ENCODE measurements around the gene F7.

F7 gene

GRCh38 chr13:113126265-113127150 is 20.9 kb downstream of the F7 start:
- H3F3A ChIP-seq (ENCODE audit: insufficient read depth): no peaks in the 10 kb centered on the region
- no peak for TF ChIP-seq CTCF (IDR thresholded peaks at IDR 0.05; ENCODE audit: insufficient read depth, low read length, poor library complexity, severe bottlenecking)
- no peak for TF ChIP-seq EZH2phosphoT487 (conservative IDR thresholded peaks at IDR 0.05; ENCODE audit: low read length)

GRCh38 chr13:113129480-113129879 is 23.9 kb downstream of the F7 start:
- no peak overlapping the region for H2AFZ ChIP-seq (ENCODE audit: low read depth, low read length, severe bottlenecking)
- H3K79me2 ChIP-seq (ENCODE audit: insufficient read depth, low read length): no peaks in the 10 kb centered on the region
- H3K4me2 ChIP-seq (ENCODE audit: low read depth, low read length, poor library complexity, severe bottlenecking): no peak overlapping the region
- H3K27me3 ChIP-seq (ENCODE audit: low read length): no peaks in the 10 kb centered on the region
- no peaks in the 10 kb centered on the region for H3F3A ChIP-seq (ENCODE audit: insufficient read depth)
- no peaks in the 10 kb centered on the region for H3K36me3 ChIP-seq (ENCODE audit: low read length)
- H4K20me1 ChIP-seq (ENCODE audit: low read depth, low read length): no peaks in the 10 kb centered on the region
- H3K27ac ChIP-seq (ENCODE audit: low read depth, low read length): no peak overlapping the region
- no peak overlapping the region for H3K4me3 ChIP-seq (ENCODE audit: insufficient read depth, low read length, poor library complexity, severe bottlenecking)
- no peak overlapping the region for H3K9ac ChIP-seq (ENCODE audit: low read length)
- no peaks in the 10 kb centered on the region for H3K9me3 ChIP-seq (ENCODE audit: insufficient read depth, low read length)
- TF ChIP-seq CTCF (IDR thresholded peaks at IDR 0.05; ENCODE audit: insufficient read depth, low read length, poor library complexity, severe bottlenecking) (no peak), EZH2phosphoT487 (conservative IDR thresholded peaks at IDR 0.05; ENCODE audit: low read length) (no peak)
- H3K9me2 ChIP-seq (replicated peaks; ENCODE audit: insufficient read depth, low read length): no peaks in the 10 kb centered on the region

More at GRCh38 chr13:113126265-113127150, 20.9 kb downstream of the F7 start:
- Histone ChIP-seq H3K27me3 (ENCODE audit: low read length) (no peaks in the 10 kb centered on the region), H3K9me2 (replicated peaks; ENCODE audit: insufficient read depth, low read length) (no peaks in the 10 kb centered on the region), H3K36me3 (ENCODE audit: low read length) (no peaks in the 10 kb centered on the region), H3K9me3 (ENCODE audit: insufficient read depth, low read length) (no peaks in the 10 kb centered on the region), H4K20me1 (ENCODE audit: low read depth, low read length) (no peaks in the 10 kb centered on the region), H3K27ac (ENCODE audit: low read depth, low read length) (no peak overlapping the region), H2AFZ (ENCODE audit: low read depth, low read length, severe bottlenecking) (no peak overlapping the region), H3K4me2 (ENCODE audit: low read depth, low read length, poor library complexity, severe bottlenecking) (no peak overlapping the region), H3K4me3 (ENCODE audit: insufficient read depth, low read length, poor library complexity, severe bottlenecking) (no peak overlapping the region), H3K9ac (ENCODE audit: low read length) (no peak overlapping the region), H3K79me2 (ENCODE audit: insufficient read depth, low read length) (no peaks in the 10 kb centered on the region)

- H3K9me2 ChIP-seq (replicated peaks; ENCODE audit: insufficient read depth, low read length): no peaks in the 10 kb centered on the region
- no peaks in the 10 kb centered on the region for H3K36me3 ChIP-seq (ENCODE audit: low read length)
- H3K27me3 ChIP-seq (ENCODE audit: low read length): no peaks in the 10 kb centered on the region
- no peak overlapping the region for H3K9ac ChIP-seq (ENCODE audit: low read length)
- H2AFZ ChIP-seq (ENCODE audit: low read depth, low read length, severe bottlenecking): no peak overlapping the region
- H3K9me3 ChIP-seq (ENCODE audit: insufficient read depth, low read length): no peaks in the 10 kb centered on the region
- no peaks in the 10 kb centered on the region for H3K79me2 ChIP-seq (ENCODE audit: insufficient read depth, low read length)
- H3K4me3 ChIP-seq (ENCODE audit: insufficient read depth, low read length, poor library complexity, severe bottlenecking): no peak overlapping the region
- no peaks in the 10 kb centered on the region for H4K20me1 ChIP-seq (ENCODE audit: low read depth, low read length)
- H3K4me2 ChIP-seq (ENCODE audit: low read depth, low read length, poor library complexity, severe bottlenecking): no peak overlapping the region
- H3K27ac ChIP-seq (ENCODE audit: low read depth, low read length): no peak overlapping the region
- H3F3A ChIP-seq (ENCODE audit: insufficient read depth): no peaks in the 10 kb centered on the region
- TF ChIP-seq EZH2phosphoT487 (conservative IDR thresholded peaks at IDR 0.05; ENCODE audit: low read length) (no peak), CTCF (IDR thresholded peaks at IDR 0.05; ENCODE audit: insufficient read depth, low read length, poor library complexity, severe bottlenecking) (no peak)
These were observed 24.5 kb downstream of the F7 start for GRCh38 chr13:113129921-113130750.
